GM18505 (cell line): ENCODE results near the gene COLEC11.

ENCODE experiments used
- ATAC-seq: cut with Tn5 transposase; IDR thresholded peaks from one replicate; pipeline ENCODE4 v1.9.1; 2021; ENCODE audit not compliant: unreplicated experiment
- POLR2A ChIP-seq: IDR thresholded peaks from 4 replicates; pipeline ENCODE4 v1.6.1; 2011; ENCODE audit warnings: borderline replicate concordance; ENCODE audit not compliant: insufficient read depth, insufficient read length; ENCODE audit errors: extremely low read depth

The COLEC11 gene

GRCh38 chr2:3674066-3674845 is 79.3 kb downstream of the COLEC11 start:
- no peak for ATAC-seq

GRCh38 chr2:3675687-3676086 is 80.8 kb downstream of the COLEC11 start:
- no peak for ATAC-seq
- TF ChIP-seq POLR2A, result no peak

More at GRCh38 chr2:3674066-3674845, 79.3 kb downstream of the COLEC11 start:
- TF ChIP-seq POLR2A, result no peak

- no peak for ATAC-seq
- no peak for TF ChIP-seq POLR2A
Measured at GRCh38 chr2:3677436-3677835, 82.5 kb downstream of the COLEC11 start.

GRCh38 chr2:3678212-3678611 is 83.3 kb downstream of the COLEC11 start:
- TF ChIP-seq POLR2A, result no peak
- no peak for ATAC-seq

GRCh38 chr2:3679180-3679579 is 84.3 kb downstream of the COLEC11 start:
- no peak for ATAC-seq
- TF ChIP-seq POLR2A, result no peak

- no peak for ATAC-seq
- TF ChIP-seq POLR2A, result no peak
Measured at GRCh38 chr2:3679616-3680393, 84.9 kb downstream of the COLEC11 start.

GRCh38 chr2:3680548-3681345 is 85.8 kb downstream of the COLEC11 start:
- TF ChIP-seq POLR2A, result no peak
- ATAC-seq, result no peak

- TF ChIP-seq POLR2A, result no peak
- ATAC-seq, result no peak
Measured at GRCh38 chr2:3681625-3682024, 86.7 kb downstream of the COLEC11 start.

- no peak for TF ChIP-seq POLR2A
- ATAC-seq, result no peak
Measured at GRCh38 chr2:3682811-3683210, 87.9 kb downstream of the COLEC11 start.

- no peak for ATAC-seq
- no peak for TF ChIP-seq POLR2A
Measured at GRCh38 chr2:3683748-3684454, 89.0 kb downstream of the COLEC11 start.

- TF ChIP-seq POLR2A, result no peak
- ATAC-seq, result no peak
Measured at GRCh38 chr2:3689998-3690748, 95.3 kb downstream of the COLEC11 start.

GRCh38 chr2:3692375-3692774 is 97.5 kb downstream of the COLEC11 start:
- no peak for TF ChIP-seq POLR2A
- no peak for ATAC-seq
